B cell (primary cell): ENCODE results near the gene PEX7.

ENCODE experiments used
- EZH2 ChIP-seq: IDR thresholded peaks from 2 replicates; pipeline ENCODE4 v1.6.1; 2012; ENCODE audit warnings: borderline replicate concordance, low read depth, mild to moderate bottlenecking, moderate library complexity, low read length; ENCODE audit not compliant: insufficient read depth, poor library complexity, severe bottlenecking
- TF ChIP-seq, protein P1 (sequence below): fragments of 200-600 bp; IDR thresholded peaks from one replicate; pipeline ENCODE4 v1.8.0; 2022; ENCODE audit warnings: antibody characterized with exemption, mild to moderate bottlenecking

DNA sequence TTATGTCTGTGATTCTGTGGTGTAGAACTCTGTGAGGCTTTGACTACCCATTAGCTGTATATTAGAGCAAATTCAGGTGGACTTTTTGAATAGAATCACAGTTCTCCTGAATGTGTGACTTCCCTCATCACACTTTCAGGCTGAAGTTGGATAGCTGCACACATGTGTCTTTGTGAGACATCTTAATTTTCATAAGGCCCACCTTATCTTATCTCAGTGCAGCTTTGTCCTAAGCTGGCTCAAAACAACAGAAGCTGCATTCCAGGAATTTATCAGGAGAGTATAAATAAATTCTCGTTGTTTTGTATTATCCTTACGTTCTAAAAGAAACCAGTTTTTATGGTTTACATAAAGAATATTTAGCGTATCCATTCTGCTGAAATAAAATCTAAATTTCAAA, 73.5 kb downstream of the PEX7 start:
- TF ChIP-seq, protein P1, sequence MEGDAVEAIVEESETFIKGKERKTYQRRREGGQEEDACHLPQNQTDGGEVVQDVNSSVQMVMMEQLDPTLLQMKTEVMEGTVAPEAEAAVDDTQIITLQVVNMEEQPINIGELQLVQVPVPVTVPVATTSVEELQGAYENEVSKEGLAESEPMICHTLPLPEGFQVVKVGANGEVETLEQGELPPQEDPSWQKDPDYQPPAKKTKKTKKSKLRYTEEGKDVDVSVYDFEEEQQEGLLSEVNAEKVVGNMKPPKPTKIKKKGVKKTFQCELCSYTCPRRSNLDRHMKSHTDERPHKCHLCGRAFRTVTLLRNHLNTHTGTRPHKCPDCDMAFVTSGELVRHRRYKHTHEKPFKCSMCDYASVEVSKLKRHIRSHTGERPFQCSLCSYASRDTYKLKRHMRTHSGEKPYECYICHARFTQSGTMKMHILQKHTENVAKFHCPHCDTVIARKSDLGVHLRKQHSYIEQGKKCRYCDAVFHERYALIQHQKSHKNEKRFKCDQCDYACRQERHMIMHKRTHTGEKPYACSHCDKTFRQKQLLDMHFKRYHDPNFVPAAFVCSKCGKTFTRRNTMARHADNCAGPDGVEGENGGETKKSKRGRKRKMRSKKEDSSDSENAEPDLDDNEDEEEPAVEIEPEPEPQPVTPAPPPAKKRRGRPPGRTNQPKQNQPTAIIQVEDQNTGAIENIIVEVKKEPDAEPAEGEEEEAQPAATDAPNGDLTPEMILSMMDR: no peak
- no peak for TF ChIP-seq EZH2
